Spleen (tissue), 11 donors: ENCODE data around the gene KLHL26. TPM values are rescaled to one million over a fixed set of nuclear protein-coding genes. Genes with fewer than 3 reads are reported as not detected.
A peak's percentile ranks its signal among the peaks of the same experiment; 100 is the strongest.

ENCODE experiments used
- DNase-seq: peaks from one replicate; pipeline ENCODE4 v3.0.0-alpha.2; 2020
- H3K27ac ChIP-seq, 8 donors: fragments of 200-600 bp; sonication (generic) in 7 of 8; 1 replicate in 4 of 8; 2 replicates in 4 of 8; pipeline versions ENCODE4 v1.5.0 to v1.8.0; 2016 to 2021; ENCODE audit warnings: inconsistent platforms in 4 of 8, mild to moderate bottlenecking in 4 of 8, moderate library complexity in 1 of 8
- H3K27me3 ChIP-seq, 7 donors: fragments of 200-600 bp; sonication (generic) in 6 of 7; replicated peaks in 1 of 7; 1 replicate in 4 of 7; 2 replicates in 3 of 7; pipeline versions ENCODE4 v1.5.0 to v1.8.0; 2016 to 2021; ENCODE audit warnings: inconsistent platforms in 3 of 7, mild to moderate bottlenecking in 1 of 7
- H3K36me3 ChIP-seq, 6 donors: fragments of 200-600 bp; sonication (generic) in 5 of 6; 1 replicate in 4 of 6; 2 replicates in 2 of 6; pipeline versions ENCODE4 v1.5.0 to v1.8.0; 2016 to 2021; ENCODE audit warnings: inconsistent platforms in 2 of 6
- H3K4me1 ChIP-seq, 6 donors: fragments of 200-600 bp; sonication (generic) in 5 of 6; 1 replicate in 3 of 6; 2 replicates in 3 of 6; pipeline versions ENCODE4 v1.5.0 to v1.8.0; 2016 to 2021; ENCODE audit warnings: inconsistent platforms in 3 of 6
- H3K4me3 ChIP-seq, 8 donors: fragments of 200-600 bp; sonication (generic) in 7 of 8; 1 replicate in 4 of 8; 2 replicates in 4 of 8; pipeline versions ENCODE4 v1.5.0 to v1.8.0; 2016 to 2021; ENCODE audit warnings: inconsistent platforms in 4 of 8, mild to moderate bottlenecking in 4 of 8, moderate library complexity in 2 of 8
- H3K9me3 ChIP-seq, 8 donors: fragments of 200-600 bp; sonication (generic) in 7 of 8; 1 replicate in 4 of 8; 2 replicates in 4 of 8; pipeline versions ENCODE4 v1.5.0 to v1.8.0; 2016 to 2021; ENCODE audit warnings: inconsistent platforms in 4 of 8
- POLR2A ChIP-seq, 3 donors: fragments of 450-650 bp; IDR thresholded peaks; one replicate each; pipeline ENCODE4 v1.5.1; 2017; ENCODE audit warnings: antibody characterized with exemption in 3 of 3, mild to moderate bottlenecking in 1 of 3
- POLR2AphosphoS5 ChIP-seq, 3 donors: sonication (generic); formaldehyde crosslinking; IDR thresholded peaks; one replicate each; pipeline ENCODE4 v1.5.1; 2017; ENCODE audit warnings: antibody characterized with exemption in 3 of 3
- WGBS, 5 donors: extraction: QIAGEN DNeasy Blood & Tissue Kit in 3 of 5; methylation state at CpG; one replicate each; pipeline versions ENCODE4 v1.1.5 to v1.1.7; 2013 to 2018; 5-methylcytosine and 5-hydroxymethylcytosine counted together
- intact Hi-C: fragments of 100-400 bp; cut with DNase I; formaldehyde crosslinking; loops from one replicate; pipeline ENCODE4 v1.15.0; 2023; ENCODE audit warnings: low total_unique reads
- polyA plus RNA-seq, 3 donors: library from polyadenylated mRNA; stranded (reverse); fragments of 200-250 nt; gene quantifications; one replicate each; pipeline ENCODE4 v1.2.1, GENCODE V29; 2013
- total RNA-seq, 7 donors: library from RNA; depleted of rRNA in 3 of 7; stranded (reverse); fragments of >200 nt in 3 of 7; fragmentation: NEBNext Ultra II Directional in 4 of 7; extraction: Animal tissue kit (Norgen Biotek cat#: 25700) in 4 of 7; gene quantifications; one replicate each; pipeline versions ENCODE4 v1.1.0 to v1.2.1, GENCODE V29; 2016 to 2021
- TF ChIP-seq, protein P1 (sequence below), 11 experiments: fragments of 200-600 bp in 7 of 11; fragments of 450-650 bp in 4 of 11; sonication (generic) in 4 of 11; IDR thresholded peaks in 8 of 11; conservative IDR thresholded peaks in 3 of 11; 1 replicate in 7 of 11; 2 replicates in 4 of 11; pipeline versions ENCODE4 v1.4.0 to v1.8.0; 2016 to 2021; ENCODE audit warnings: antibody characterized with exemption in 11 of 11, inconsistent platforms in 4 of 11, mild to moderate bottlenecking in 1 of 11
- donor health status: healthy with polysubstance abuse.
- donor health status: DM: no; HTN: no; CAD: no; lungs with moderate emphysema.
- donor health status: DM: no; HTN: no; CAD: no.
- donor health status: Bipolar disorder and iron deficiency.
- donor health status: healthy.
- donor health status: DM: no; HTN: no; CAD: no.
- donor health status: DM: yes; HTN: yes; CAD: no.

KLHL26 gene
- total and polyA plus RNA-seq, 10 donors: 1.7 to 23.1 (median 7.2) TPM

DNA sequence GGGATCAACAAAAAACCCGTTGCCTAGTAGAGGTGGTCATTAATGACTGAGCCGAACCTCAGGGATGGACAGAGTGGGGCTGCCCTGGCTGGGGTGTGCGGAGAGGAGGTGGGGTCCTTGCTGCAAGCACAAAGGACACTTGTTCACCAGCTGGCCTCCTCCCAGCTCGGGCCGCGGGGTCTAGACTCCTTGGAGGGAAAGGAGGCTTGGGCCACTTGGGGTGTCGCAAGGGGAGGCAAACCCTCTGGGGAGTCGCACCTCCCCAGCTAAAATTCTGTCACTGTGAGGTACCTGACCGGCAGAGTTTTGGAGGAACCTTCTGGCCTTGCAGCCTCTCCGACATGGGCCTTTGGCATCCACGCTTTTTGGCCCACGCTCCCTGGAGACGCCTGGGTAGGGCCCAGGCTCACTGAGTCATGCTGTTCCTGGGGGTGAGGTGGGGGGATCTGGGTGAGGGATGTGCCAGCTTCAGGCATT is 8.2 kb downstream of the KLHL26 start:
- DNase-seq: no peak
- H3K4me3 ChIP-seq: no peak overlapping the region
- H3K4me1 ChIP-seq: peaks cover 14 to 45% (median 36%) of the 10 kb centered on the region in 6 donors
- H3K27ac ChIP-seq: no peak overlapping the region
- intact Hi-C loops: no loop called here
- H3K9me3 ChIP-seq: no peaks in the 10 kb centered on the region
- WGBS, 5 donors: 71 to 84% (median 76%) methylated on average over 11 to 13 of the region's 13 CpGs
- H3K27me3 ChIP-seq: no peaks in the 10 kb centered on the region
- TF ChIP-seq POLR2A (IDR thresholded peaks at IDR 0.05) (no peak), POLR2AphosphoS5 (IDR thresholded peaks at IDR 0.05) (no peak)
- TF ChIP-seq, protein P1, sequence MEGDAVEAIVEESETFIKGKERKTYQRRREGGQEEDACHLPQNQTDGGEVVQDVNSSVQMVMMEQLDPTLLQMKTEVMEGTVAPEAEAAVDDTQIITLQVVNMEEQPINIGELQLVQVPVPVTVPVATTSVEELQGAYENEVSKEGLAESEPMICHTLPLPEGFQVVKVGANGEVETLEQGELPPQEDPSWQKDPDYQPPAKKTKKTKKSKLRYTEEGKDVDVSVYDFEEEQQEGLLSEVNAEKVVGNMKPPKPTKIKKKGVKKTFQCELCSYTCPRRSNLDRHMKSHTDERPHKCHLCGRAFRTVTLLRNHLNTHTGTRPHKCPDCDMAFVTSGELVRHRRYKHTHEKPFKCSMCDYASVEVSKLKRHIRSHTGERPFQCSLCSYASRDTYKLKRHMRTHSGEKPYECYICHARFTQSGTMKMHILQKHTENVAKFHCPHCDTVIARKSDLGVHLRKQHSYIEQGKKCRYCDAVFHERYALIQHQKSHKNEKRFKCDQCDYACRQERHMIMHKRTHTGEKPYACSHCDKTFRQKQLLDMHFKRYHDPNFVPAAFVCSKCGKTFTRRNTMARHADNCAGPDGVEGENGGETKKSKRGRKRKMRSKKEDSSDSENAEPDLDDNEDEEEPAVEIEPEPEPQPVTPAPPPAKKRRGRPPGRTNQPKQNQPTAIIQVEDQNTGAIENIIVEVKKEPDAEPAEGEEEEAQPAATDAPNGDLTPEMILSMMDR (IDR thresholded peaks at IDR 0.05 in 8 of 11, conservative IDR thresholded peaks at IDR 0.05 in 3 of 11): no peak
- peaks cover 0 to 8% (median 0%) of the 10 kb centered on the region in 6 donors for H3K36me3 ChIP-seq

DNA sequence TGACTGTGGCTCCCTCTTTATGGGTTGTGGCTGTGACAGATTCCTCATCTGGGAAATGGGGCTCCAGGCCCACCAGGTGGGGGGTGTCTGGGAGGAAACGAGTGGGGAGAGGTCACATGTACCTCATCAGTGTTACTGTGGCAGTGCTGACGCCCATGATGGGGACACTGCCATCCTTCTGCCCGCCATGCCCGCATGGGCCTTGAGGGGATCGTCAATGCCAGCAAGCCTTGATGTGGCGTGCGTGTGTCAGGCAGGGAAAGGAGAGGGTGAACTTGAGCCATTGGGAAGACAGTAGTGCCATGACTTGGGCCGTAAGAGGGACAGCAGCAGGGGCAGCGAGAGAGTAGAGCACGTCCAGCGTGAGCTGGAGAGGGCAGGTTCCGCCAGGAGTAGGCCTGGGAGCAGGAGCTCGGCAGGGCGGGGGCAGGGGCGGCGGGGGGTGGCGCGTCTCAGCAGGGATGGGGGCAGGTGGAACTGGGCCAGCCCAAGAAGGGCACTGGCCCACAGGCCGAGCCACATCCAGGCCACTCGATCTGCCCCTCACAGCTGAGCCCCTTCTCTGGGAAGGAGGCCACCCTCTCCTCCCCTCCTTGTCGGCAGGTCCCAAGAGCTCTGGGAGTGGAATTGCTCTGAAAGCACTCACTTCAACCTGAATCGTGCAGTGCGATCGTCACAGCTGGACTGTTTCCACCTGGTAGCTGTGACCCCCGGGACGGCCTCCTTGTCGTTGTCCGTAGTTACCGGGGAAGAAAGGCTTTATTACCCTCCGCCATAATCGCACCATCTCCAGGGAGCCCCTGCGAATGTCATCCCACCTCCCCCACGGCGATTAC is 9.9 kb downstream of the KLHL26 start:
- Histone ChIP-seq H3K27me3 (no peaks in the 10 kb centered on the region), H3K4me1 (peaks cover 21 to 61% (median 51%) of the 10 kb centered on the region in 6 donors), H3K4me3 (no peak overlapping the region), H3K27ac (no peak overlapping the region), H3K36me3 (no peaks in the 10 kb centered on the region), H3K9me3 (no peaks in the 10 kb centered on the region)
- intact Hi-C loops: no loop called here
- no peak for DNase-seq
- 94 to 97% (median 94%) methylated on average over 25 to 34 of the region's 34 CpGs for WGBS, 5 donors
- TF ChIP-seq POLR2A (IDR thresholded peaks at IDR 0.05) (no peak), POLR2AphosphoS5 (IDR thresholded peaks at IDR 0.05) (no peak)
- TF ChIP-seq, protein P1 (IDR thresholded peaks at IDR 0.05 in 8 of 11, conservative IDR thresholded peaks at IDR 0.05 in 3 of 11): no peak

DNA sequence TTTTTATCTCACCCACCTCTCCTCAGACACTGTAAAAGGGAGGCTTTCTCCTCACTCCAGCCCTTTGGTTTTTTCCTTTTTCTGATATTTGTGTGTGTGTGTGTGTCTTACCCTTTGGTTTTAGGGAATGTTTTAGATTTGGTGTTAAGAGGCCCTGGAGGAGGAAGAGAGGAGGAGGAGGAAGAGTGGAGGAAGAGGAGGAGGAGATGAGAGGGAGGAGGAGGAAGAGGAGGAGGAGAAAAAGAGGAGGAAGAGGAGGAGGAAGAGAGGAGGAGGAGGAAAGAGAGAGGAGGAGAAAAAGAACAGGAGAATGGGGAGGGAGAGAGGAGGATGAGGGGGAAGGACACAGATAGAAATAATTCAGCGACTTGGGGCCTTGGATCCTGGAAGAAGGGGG is 10.5 kb downstream of the KLHL26 start:
- Histone ChIP-seq H3K4me3 (no peak overlapping the region), H3K36me3 (no peaks in the 10 kb centered on the region), H3K4me1 (peaks cover 21 to 65% (median 53%) of the 10 kb centered on the region in 6 donors), H3K27ac (no peak overlapping the region), H3K9me3 (no peaks in the 10 kb centered on the region), H3K27me3 (no peaks in the 10 kb centered on the region)
- 85 to 100% (median 94%) methylated on average over 1 of the region's 1 CpG for WGBS, 5 donors
- TF ChIP-seq, protein P1 (IDR thresholded peaks at IDR 0.05 in 8 of 11, conservative IDR thresholded peaks at IDR 0.05 in 3 of 11): no peak
- TF ChIP-seq POLR2AphosphoS5 (IDR thresholded peaks at IDR 0.05) (no peak), POLR2A (IDR thresholded peaks at IDR 0.05) (no peak)
- DNase-seq: no peak
- intact Hi-C loops: no loop called here

DNA sequence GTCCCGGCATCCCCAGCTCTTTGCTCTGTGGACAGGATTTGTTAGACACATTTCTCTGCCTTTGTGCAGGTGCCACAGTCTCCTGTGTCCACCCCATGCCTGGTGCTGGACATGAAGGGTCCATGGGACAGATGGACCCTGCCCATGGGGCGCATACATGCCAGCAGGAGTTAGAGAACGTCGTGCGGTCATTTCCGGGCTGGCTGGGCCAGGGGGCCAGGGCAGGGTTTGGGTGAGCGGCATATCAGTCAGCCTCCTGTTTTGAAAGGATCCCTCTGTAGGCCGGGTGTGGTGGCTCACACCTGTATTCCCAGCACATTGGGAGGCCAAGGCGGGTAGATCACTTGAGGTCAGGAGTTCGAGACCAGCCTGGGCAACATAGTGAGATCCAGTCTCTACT is 11.0 kb downstream of the KLHL26 start:
- WGBS, 5 donors: 92 to 98% (median 95%) methylated on average over 6 to 10 of the region's 10 CpGs
- no peak for DNase-seq
- H3K27me3 ChIP-seq: no peaks in the 10 kb centered on the region
- H3K4me1 ChIP-seq: peaks cover 21 to 65% (median 53%) of the 10 kb centered on the region in 6 donors
- TF ChIP-seq POLR2A (IDR thresholded peaks at IDR 0.05) (no peak), POLR2AphosphoS5 (IDR thresholded peaks at IDR 0.05) (no peak)
- TF ChIP-seq, protein P1 (IDR thresholded peaks at IDR 0.05 in 8 of 11, conservative IDR thresholded peaks at IDR 0.05 in 3 of 11): no peak
- H3K9me3 ChIP-seq: no peaks in the 10 kb centered on the region
- H3K27ac ChIP-seq: peak overlapping the region in 2 of 8 donors; percentile 79 to 84
- no peak overlapping the region for H3K4me3 ChIP-seq
- intact Hi-C loops: no loop called here
- H3K36me3 ChIP-seq: no peaks in the 10 kb centered on the region
